ENCODE measurements around the gene ZNF398.

ZNF398 gene

DNA sequence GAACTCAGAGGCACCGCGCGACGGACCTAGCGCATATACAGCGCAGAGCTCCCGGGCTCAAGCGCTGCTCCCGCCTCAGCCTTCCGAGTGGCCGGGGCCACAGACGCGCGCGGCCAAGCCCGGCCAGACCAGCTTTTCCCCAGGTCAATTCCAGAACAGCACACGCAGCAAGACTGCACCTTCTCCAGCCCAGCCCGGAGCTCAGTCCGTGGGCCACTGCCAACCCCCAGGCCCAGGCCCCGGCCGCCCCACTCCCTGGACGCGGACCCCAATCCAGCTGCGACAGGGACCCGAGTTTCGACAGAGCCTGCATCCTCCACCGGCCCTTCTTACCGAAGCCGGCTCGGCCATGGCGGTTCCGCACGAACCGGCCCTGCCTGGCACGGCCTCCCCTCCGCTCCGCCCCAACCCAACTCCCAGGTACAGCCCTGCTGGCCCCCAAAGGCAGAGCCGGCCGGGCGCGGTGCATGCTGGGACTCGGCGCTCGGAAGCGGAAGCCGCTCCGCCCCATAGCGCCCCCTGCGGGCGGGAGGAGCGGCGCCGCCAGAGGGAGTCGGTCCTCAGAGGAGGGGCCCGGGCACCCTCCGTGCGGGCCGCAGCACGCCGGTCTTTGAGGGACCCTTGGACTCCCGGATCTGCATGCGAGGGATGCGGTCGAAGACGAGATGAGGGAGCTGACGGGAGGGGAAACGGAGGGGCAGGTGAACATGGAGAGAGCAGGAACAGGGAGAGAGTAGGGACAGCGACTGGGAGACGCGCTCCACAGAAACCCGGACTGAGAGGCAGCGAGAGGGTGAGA lies 21.2 kb upstream of the ZNF398 start, which contains the start of gene ZNF425 (continued):
- TF ChIP-seq, protein P1, sequence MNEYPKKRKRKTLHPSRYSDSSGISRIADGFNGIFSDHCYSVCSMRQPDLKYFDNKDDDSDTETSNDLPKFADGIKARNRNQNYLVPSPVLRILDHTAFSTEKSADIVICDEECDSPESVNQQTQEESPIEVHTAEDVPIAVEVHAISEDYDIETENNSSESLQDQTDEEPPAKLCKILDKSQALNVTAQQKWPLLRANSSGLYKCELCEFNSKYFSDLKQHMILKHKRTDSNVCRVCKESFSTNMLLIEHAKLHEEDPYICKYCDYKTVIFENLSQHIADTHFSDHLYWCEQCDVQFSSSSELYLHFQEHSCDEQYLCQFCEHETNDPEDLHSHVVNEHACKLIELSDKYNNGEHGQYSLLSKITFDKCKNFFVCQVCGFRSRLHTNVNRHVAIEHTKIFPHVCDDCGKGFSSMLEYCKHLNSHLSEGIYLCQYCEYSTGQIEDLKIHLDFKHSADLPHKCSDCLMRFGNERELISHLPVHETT (tag by site-specific recombination; IDR thresholded peaks at IDR 0.05) = peak; percentile 89
- TF ChIP-seq ZNF423 (tag by site-specific recombination; IDR thresholded peaks at IDR 0.05) = peak; percentile 48
- no peak for TF ChIP-seq SETDB1 (IDR thresholded peaks at IDR 0.05; ENCODE audit: insufficient read length, low read length)
- 0 out of 2 replicates have a peak, but pooled peaks have one; percentile 16 for TF ChIP-seq ZBTB1 (tag by site-specific recombination; IDR thresholded peaks at IDR 0.05)
- TF ChIP-seq, protein P2, sequence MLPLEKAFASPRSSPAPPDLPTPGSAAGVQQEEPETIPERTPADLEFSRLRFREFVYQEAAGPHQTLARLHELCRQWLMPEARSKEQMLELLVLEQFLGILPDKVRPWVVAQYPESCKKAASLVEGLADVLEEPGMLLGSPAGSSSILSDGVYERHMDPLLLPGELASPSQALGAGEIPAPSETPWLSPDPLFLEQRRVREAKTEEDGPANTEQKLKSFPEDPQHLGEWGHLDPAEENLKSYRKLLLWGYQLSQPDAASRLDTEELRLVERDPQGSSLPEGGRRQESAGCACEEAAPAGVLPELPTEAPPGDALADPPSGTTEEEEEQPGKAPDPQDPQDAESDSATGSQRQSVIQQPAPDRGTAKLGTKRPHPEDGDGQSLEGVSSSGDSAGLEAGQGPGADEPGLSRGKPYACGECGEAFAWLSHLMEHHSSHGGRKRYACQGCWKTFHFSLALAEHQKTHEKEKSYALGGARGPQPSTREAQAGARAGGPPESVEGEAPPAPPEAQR (tag by site-specific recombination; IDR thresholded peaks at IDR 0.05) = no peak
- no peak for TF ChIP-seq ZNF560 (tag by site-specific recombination; IDR thresholded peaks at IDR 0.05; ENCODE audit: borderline replicate concordance)
- peak; percentile 72 for TF ChIP-seq ZNF629 (tag by site-specific recombination; IDR thresholded peaks at IDR 0.05)
- TF ChIP-seq ZNF621 (tag by site-specific recombination; IDR thresholded peaks at IDR 0.05) = no peak
- peak; percentile 46 for TF ChIP-seq KLF1 (tag by site-specific recombination; IDR thresholded peaks at IDR 0.05)
- TF ChIP-seq ZNF510 (tag by site-specific recombination; IDR thresholded peaks at IDR 0.05; ENCODE audit: insufficient replicate concordance) = no peak
- TF ChIP-seq ZNF677 (tag by site-specific recombination; IDR thresholded peaks at IDR 0.05) = no peak
- TF ChIP-seq, protein P3, sequence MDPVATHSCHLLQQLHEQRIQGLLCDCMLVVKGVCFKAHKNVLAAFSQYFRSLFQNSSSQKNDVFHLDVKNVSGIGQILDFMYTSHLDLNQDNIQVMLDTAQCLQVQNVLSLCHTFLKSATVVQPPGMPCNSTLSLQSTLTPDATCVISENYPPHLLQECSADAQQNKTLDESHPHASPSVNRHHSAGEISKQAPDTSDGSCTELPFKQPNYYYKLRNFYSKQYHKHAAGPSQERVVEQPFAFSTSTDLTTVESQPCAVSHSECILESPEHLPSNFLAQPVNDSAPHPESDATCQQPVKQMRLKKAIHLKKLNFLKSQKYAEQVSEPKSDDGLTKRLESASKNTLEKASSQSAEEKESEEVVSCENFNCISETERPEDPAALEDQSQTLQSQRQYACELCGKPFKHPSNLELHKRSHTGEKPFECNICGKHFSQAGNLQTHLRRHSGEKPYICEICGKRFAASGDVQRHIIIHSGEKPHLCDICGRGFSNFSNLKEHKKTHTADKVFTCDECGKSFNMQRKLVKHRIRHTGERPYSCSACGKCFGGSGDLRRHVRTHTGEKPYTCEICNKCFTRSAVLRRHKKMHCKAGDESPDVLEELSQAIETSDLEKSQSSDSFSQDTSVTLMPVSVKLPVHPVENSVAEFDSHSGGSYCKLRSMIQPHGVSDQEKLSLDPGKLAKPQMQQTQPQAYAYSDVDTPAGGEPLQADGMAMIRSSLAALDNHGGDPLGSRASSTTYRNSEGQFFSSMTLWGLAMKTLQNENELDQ (tag by site-specific recombination; IDR thresholded peaks at IDR 0.05; ENCODE audit: low read depth) = no peak
- no peak for TF ChIP-seq ZNF404 (tag by site-specific recombination; IDR thresholded peaks at IDR 0.05)
- TF ChIP-seq ZNF701 (tag by site-specific recombination; IDR thresholded peaks at IDR 0.05) = no peak
- TF ChIP-seq, protein P4, sequence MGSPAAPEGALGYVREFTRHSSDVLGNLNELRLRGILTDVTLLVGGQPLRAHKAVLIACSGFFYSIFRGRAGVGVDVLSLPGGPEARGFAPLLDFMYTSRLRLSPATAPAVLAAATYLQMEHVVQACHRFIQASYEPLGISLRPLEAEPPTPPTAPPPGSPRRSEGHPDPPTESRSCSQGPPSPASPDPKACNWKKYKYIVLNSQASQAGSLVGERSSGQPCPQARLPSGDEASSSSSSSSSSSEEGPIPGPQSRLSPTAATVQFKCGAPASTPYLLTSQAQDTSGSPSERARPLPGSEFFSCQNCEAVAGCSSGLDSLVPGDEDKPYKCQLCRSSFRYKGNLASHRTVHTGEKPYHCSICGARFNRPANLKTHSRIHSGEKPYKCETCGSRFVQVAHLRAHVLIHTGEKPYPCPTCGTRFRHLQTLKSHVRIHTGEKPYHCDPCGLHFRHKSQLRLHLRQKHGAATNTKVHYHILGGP (tag by site-specific recombination; IDR thresholded peaks at IDR 0.05) = no peak
- TF ChIP-seq YY2 (tag by site-specific recombination; IDR thresholded peaks at IDR 0.05) = peak; percentile 80; the same call in 1 of the 2 replicates
- TF ChIP-seq ZNF626 (tag by site-specific recombination; IDR thresholded peaks at IDR 0.05) = no peak
- peak; percentile 99 for TF ChIP-seq ZNF501 (tag by site-specific recombination; IDR thresholded peaks at IDR 0.05)
- TF ChIP-seq ZBTB17 (tag by site-specific recombination; IDR thresholded peaks at IDR 0.05) = peak; percentile 97
- no peak for TF ChIP-seq HOXD13 (CRISPR knock-in tag; IDR thresholded peaks at IDR 0.05; ENCODE audit: borderline replicate concordance)
- peak; percentile 77 for TF ChIP-seq ZNF660 (tag by site-specific recombination; IDR thresholded peaks at IDR 0.05)
- TF ChIP-seq ZNF658 (tag by site-specific recombination; IDR thresholded peaks at IDR 0.05) = no peak
- TF ChIP-seq, protein P5, sequence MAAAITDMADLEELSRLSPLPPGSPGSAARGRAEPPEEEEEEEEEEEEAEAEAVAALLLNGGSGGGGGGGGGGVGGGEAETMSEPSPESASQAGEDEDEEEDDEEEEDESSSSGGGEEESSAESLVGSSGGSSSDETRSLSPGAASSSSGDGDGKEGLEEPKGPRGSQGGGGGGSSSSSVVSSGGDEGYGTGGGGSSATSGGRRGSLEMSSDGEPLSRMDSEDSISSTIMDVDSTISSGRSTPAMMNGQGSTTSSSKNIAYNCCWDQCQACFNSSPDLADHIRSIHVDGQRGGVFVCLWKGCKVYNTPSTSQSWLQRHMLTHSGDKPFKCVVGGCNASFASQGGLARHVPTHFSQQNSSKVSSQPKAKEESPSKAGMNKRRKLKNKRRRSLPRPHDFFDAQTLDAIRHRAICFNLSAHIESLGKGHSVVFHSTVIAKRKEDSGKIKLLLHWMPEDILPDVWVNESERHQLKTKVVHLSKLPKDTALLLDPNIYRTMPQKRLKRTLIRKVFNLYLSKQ (tag by site-specific recombination; IDR thresholded peaks at IDR 0.05; ENCODE audit: borderline replicate concordance) = no peak
- TF ChIP-seq, protein P6, sequence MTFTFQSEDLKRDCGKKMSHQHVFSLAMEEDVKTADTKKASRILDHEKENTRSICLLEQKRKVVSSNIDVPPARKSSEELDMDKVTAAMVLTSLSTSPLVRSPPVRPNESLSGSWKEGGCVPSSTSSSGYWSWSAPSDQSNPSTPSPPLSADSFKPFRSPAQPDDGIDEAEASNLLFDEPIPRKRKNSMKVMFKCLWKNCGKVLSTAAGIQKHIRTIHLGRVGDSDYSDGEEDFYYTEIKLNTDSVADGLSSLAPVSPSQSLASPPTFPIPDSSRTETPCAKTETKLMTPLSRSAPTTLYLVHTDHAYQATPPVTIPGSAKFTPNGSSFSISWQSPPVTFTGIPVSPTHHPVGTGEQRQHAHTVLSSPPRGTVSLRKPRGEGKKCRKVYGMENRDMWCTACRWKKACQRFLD (tag by site-specific recombination; IDR thresholded peaks at IDR 0.05) = peak; percentile 64; the same call in 1 of the 2 replicates
- TF ChIP-seq KLF10 (tag by site-specific recombination; IDR thresholded peaks at IDR 0.05) = peak; percentile 42; the same call in 1 of the 2 replicates
- TF ChIP-seq, protein P7, sequence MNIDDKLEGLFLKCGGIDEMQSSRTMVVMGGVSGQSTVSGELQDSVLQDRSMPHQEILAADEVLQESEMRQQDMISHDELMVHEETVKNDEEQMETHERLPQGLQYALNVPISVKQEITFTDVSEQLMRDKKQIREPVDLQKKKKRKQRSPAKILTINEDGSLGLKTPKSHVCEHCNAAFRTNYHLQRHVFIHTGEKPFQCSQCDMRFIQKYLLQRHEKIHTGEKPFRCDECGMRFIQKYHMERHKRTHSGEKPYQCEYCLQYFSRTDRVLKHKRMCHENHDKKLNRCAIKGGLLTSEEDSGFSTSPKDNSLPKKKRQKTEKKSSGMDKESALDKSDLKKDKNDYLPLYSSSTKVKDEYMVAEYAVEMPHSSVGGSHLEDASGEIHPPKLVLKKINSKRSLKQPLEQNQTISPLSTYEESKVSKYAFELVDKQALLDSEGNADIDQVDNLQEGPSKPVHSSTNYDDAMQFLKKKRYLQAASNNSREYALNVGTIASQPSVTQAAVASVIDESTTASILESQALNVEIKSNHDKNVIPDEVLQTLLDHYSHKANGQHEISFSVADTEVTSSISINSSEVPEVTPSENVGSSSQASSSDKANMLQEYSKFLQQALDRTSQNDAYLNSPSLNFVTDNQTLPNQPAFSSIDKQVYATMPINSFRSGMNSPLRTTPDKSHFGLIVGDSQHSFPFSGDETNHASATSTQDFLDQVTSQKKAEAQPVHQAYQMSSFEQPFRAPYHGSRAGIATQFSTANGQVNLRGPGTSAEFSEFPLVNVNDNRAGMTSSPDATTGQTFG (tag by site-specific recombination; IDR thresholded peaks at IDR 0.05; ENCODE audit: borderline replicate concordance) = no peak; the same call in 1 of the 2 replicates
- TF ChIP-seq ZNF792 (tag by site-specific recombination; IDR thresholded peaks at IDR 0.05) = peak; percentile 83; the same call in 1 of the 2 replicates
- no peak for TF ChIP-seq ZNF248 (tag by site-specific recombination; IDR thresholded peaks at IDR 0.05)

All from HEK293 (cell line).